GM23338 (cell line): Measurements from ENCODE around the gene GABRE. TPM values are rescaled to one million over a fixed set of nuclear protein-coding genes. Genes with fewer than 3 reads are reported as not detected.

Experiments
- ATAC-seq: fragments of 200-7000 bp; cut with Tn5 transposase; 3 replicates; pipeline ENCODE4 v1.9.1; 2020
- DNase-seq: peaks from one replicate; pipeline ENCODE4 v3.0.0-alpha.2; 2015; ENCODE audit warnings: low spot score
- H2AFZ ChIP-seq: fragments of 200-600 bp; sonication (generic); 2 replicates; pipeline ENCODE4 v1.8.0; 2016; ENCODE audit warnings: antibody characterized with exemption, mild to moderate bottlenecking, moderate library complexity
- H3F3A ChIP-seq: fragments of 200-600 bp; sonication (generic); replicated peaks from 2 replicates; pipeline ENCODE4 v1.8.0; 2017; ENCODE audit warnings: antibody characterized with exemption, mixed run types, low read depth
- H3K27ac ChIP-seq: fragments of 200-600 bp; sonication (generic); 2 replicates; pipeline ENCODE4 v1.6.1; 2016; ENCODE audit warnings: low read depth
- H3K27me3 ChIP-seq: fragments of 200-600 bp; sonication (generic); 2 replicates; pipeline ENCODE4 v1.8.0; 2016; ENCODE audit warnings: mild to moderate bottlenecking, mixed run types, moderate library complexity; ENCODE audit not compliant: insufficient read depth
- H3K36me3 ChIP-seq: fragments of 200-600 bp; sonication (generic); 2 replicates; pipeline ENCODE4 v1.8.0; 2016; ENCODE audit warnings: mild to moderate bottlenecking; ENCODE audit not compliant: insufficient read depth
- H3K4me1 ChIP-seq: fragments of 200-600 bp; sonication (generic); 2 replicates; pipeline ENCODE4 v1.8.0; 2016; ENCODE audit warnings: mild to moderate bottlenecking, moderate library complexity; ENCODE audit not compliant: insufficient read depth
- H3K4me2 ChIP-seq: fragments of 200-600 bp; sonication (generic); 2 replicates; pipeline ENCODE4 v1.7.1; 2017; ENCODE audit warnings: mixed run types
- H3K4me3 ChIP-seq: fragments of 200-600 bp; sonication (generic); 2 replicates; pipeline ENCODE4 v1.6.1; 2016; ENCODE audit warnings: mixed run types
- H3K79me2 ChIP-seq: fragments of 200-600 bp; sonication (generic); replicated peaks from 2 replicates; pipeline ENCODE4 v1.8.0; 2017; ENCODE audit warnings: mild to moderate bottlenecking; ENCODE audit not compliant: insufficient read depth
- H3K9me2 ChIP-seq: fragments of 200-600 bp; sonication (generic); 2 replicates; pipeline ENCODE4 v1.8.0; 2017; ENCODE audit not compliant: insufficient read depth
- H4K20me1 ChIP-seq: fragments of 200-600 bp; sonication (generic); replicated peaks from 2 replicates; pipeline ENCODE4 v1.8.0; 2017; ENCODE audit warnings: mild to moderate bottlenecking; ENCODE audit not compliant: insufficient read depth
- H3K27ac Mint-ChIP-seq: 2 replicates; pipeline ENCODE4 v1.8.0; 2020; ENCODE audit warnings: inconsistent platforms, mild to moderate bottlenecking, moderate library complexity, mixed read lengths
- H3K27me3 Mint-ChIP-seq: 3 replicates; pipeline ENCODE4 v1.8.0; 2022; ENCODE audit warnings: low read depth, mild to moderate bottlenecking, moderate library complexity, mixed read lengths, inconsistent platforms; ENCODE audit not compliant: insufficient read depth, poor library complexity
- H3K36me3 Mint-ChIP-seq: 3 replicates; pipeline ENCODE4 v1.8.0; 2021; ENCODE audit warnings: low read depth, mild to moderate bottlenecking, inconsistent platforms, moderate library complexity, mixed read lengths
- H3K4me1 Mint-ChIP-seq: 3 replicates; pipeline ENCODE4 v1.8.0; 2020; ENCODE audit warnings: mild to moderate bottlenecking, inconsistent platforms, mixed read lengths
- H3K4me3 Mint-ChIP-seq: 3 replicates; pipeline ENCODE4 v1.8.0; 2021; ENCODE audit warnings: moderate library complexity, mild to moderate bottlenecking, inconsistent platforms, mixed read lengths
- H3K9me3 Mint-ChIP-seq: 3 replicates; pipeline ENCODE4 v1.8.0; 2020; ENCODE audit warnings: moderate library complexity, mild to moderate bottlenecking, inconsistent platforms, mixed read lengths
- CREB1 ChIP-seq: fragments of 250-450 bp; sonication (Bioruptor Pico); IDR thresholded peaks from 2 replicates; pipeline ENCODE4 v1.5.0; 2020; ENCODE audit warnings: low read depth, mild to moderate bottlenecking, moderate library complexity
- EZH2 ChIP-seq: fragments of 200-600 bp; sonication (generic); IDR thresholded peaks from one replicate; pipeline ENCODE4 v1.8.0; 2017; ENCODE audit warnings: antibody characterized with exemption, mild to moderate bottlenecking, low read depth; ENCODE audit not compliant: unreplicated experiment
- EZH2phosphoT487 ChIP-seq: fragments of 200-600 bp; sonication (generic); IDR thresholded peaks from one replicate; pipeline ENCODE4 v1.8.1; 2018; ENCODE audit warnings: antibody characterized with exemption; ENCODE audit not compliant: unreplicated experiment
- JUNB ChIP-seq: IDR thresholded peaks from one replicate; pipeline ENCODE4 v1.6.1; 2016; ENCODE audit warnings: antibody characterized with exemption; ENCODE audit not compliant: unreplicated experiment
- NANOG ChIP-seq: IDR thresholded peaks from 2 replicates; pipeline ENCODE4 v1.6.1; 2016; ENCODE audit warnings: antibody characterized with exemption, borderline replicate concordance
- POLR2AphosphoS5 ChIP-seq: IDR thresholded peaks from 2 replicates; pipeline ENCODE4 v1.6.1; 2016; ENCODE audit warnings: antibody characterized with exemption, low read depth
- ZNF114 ChIP-seq: fragments of 250-450 bp; sonication (Bioruptor Pico); IDR thresholded peaks from 2 replicates; pipeline ENCODE4 v1.5.0; 2020; ENCODE audit warnings: mild to moderate bottlenecking, moderate library complexity
- polyA plus RNA-seq: library from polyadenylated mRNA; unstranded; fragments of >200 nt; fragmentation: Nextera tagmentation; extraction: Ambion mirVana; gene quantifications from 2 replicates; pipeline ENCODE4 v1.2.1, GENCODE V29; 2016
- total RNA-seq: library from RNA; depleted of rRNA; stranded (reverse); fragments of >200 nt; shearing (Covaris generic); gene quantifications from 2 replicates; pipeline ENCODE4 v1.2.3, GENCODE V29; 2014
- TF ChIP-seq, protein P1 (sequence below), 2 experiments: fragments of 200-600 bp in 1 of 2; sonication (generic) in 1 of 2; conservative IDR thresholded peaks; 2 replicates each; pipeline versions ENCODE4 v1.5.1 to v1.6.1; 2016 to 2017; ENCODE audit warnings: antibody characterized with exemption in 2 of 2, low read depth in 2 of 2, mild to moderate bottlenecking in 2 of 2, moderate library complexity in 1 of 2
- TF ChIP-seq, protein P2 (sequence below): IDR thresholded peaks from one replicate; pipeline ENCODE4 v1.6.1; 2018; ENCODE audit warnings: antibody characterized with exemption; ENCODE audit not compliant: unreplicated experiment

The GABRE gene
- total and polyA plus RNA-seq, 2 experiments from 2014 or later, result 4.9 to 8.3 TPM

DNA sequence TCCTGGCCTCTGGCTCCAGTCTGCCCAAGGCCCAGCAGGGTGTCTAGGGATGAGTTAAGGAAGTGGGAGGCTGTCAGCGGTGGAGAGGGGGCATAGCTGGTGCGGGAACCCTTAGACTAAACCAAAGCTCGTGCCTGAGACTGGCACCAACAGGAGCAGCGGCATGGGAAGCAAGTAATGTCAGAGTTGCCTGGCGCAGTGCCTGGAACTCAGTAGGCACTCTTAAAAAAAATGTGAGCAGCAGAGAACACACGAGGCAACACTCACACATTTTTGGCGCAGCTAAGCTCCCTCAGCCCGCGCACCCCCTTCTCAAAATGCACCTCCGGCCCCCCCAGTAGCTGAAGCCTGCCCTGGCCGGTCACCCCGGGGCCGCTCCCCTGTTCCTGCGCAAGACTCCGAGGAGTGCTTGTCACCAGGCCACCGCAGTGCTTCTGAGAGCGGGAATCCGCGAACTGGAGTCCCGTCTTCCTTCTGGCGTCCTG lies 583 bp downstream of the GABRE start:
- H3K4me3 Mint-ChIP-seq, result peak overlapping the region; percentile 68
- peaks cover 12% of the 10 kb centered on the region for H3K4me1 Mint-ChIP-seq
- no peak overlapping the region for H3K27ac Mint-ChIP-seq
- Histone ChIP-seq H4K20me1 (no peaks in the 10 kb centered on the region), H3K4me2 (peak overlapping the region; percentile 68), H3K79me2 (0 out of 2 replicates have a peak, but pooled peaks cover 3% of the 10 kb centered on the region), H3F3A (no peaks in the 10 kb centered on the region), H3K36me3 (no peaks in the 10 kb centered on the region), H3K27me3 (peaks cover 17% of the 10 kb centered on the region), H3K9me2 (no peaks in the 10 kb centered on the region), H2AFZ (0 out of 2 replicates have a peak overlapping the region, but pooled peaks have one; percentile 32), H3K4me3 (peak overlapping the region; percentile 46), H3K27ac (no peak overlapping the region), H3K4me1 (peaks cover 5% of the 10 kb centered on the region; the same call in 1 of the 2 replicates)
- peaks cover 25% of the 10 kb centered on the region for H3K27me3 Mint-ChIP-seq
- peaks cover 9% of the 10 kb centered on the region for H3K36me3 Mint-ChIP-seq
- DNase-seq (peak; percentile 16), ATAC-seq (peak; percentile 46; the same call in 2 of the 3 replicates)
- TF ChIP-seq ZNF114 (CRISPR knock-in tag) (no peak), EZH2phosphoT487 (no peak)
- H3K9me3 Mint-ChIP-seq, result no peaks in the 10 kb centered on the region; the same call in 2 of the 3 replicates

DNA sequence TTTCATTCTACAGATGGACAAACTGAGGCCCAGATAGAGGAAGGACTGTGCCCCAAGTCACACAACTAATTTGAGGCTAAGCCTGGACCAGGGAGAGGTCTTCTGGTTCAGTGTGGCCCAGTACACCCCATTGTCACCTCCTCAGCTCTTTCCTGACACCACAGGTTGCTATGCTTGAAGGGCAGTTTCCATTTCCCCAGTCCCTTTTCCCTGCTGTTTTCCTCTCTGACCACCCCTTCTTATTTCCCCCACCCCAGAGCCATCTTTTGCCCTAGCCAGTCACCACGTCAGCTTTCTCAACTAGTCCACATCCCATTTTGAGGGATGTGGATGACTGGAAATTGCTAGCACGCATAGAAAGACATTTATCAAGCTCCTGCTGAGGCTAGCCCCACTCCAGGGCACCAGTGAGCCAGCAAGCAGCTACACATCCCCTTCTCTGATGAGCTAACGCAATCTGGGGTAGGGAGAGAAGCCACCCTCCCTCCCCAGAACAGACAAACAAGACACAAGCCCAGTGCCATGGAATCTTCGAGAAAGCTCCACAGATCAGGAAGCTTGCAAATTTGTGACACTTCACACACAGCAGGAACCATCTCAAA lies 1.3 kb downstream of the GABRE start:
- Mint-ChIP-seq H3K9me3 (no peaks in the 10 kb centered on the region; the same call in 2 of the 3 replicates), H3K36me3 (peaks cover 14% of the 10 kb centered on the region), H3K4me1 (peaks cover 12% of the 10 kb centered on the region), H3K27me3 (peaks cover 25% of the 10 kb centered on the region), H3K27ac (no peak overlapping the region), H3K4me3 (peak overlapping the region; percentile 68)
- ATAC-seq (no peak), DNase-seq (no peak)
- Histone ChIP-seq H3K27me3 (peaks cover 17% of the 10 kb centered on the region), H3K9me2 (no peaks in the 10 kb centered on the region), H3K4me2 (peak overlapping the region; percentile 68), H2AFZ (no peak overlapping the region), H4K20me1 (no peaks in the 10 kb centered on the region), H3K27ac (no peak overlapping the region), H3F3A (no peaks in the 10 kb centered on the region), H3K79me2 (0 out of 2 replicates have a peak, but pooled peaks cover 3% of the 10 kb centered on the region), H3K4me1 (peaks cover 5% of the 10 kb centered on the region; the same call in 1 of the 2 replicates), H3K4me3 (peak overlapping the region; percentile 46), H3K36me3 (no peaks in the 10 kb centered on the region)
- TF ChIP-seq, protein P1, sequence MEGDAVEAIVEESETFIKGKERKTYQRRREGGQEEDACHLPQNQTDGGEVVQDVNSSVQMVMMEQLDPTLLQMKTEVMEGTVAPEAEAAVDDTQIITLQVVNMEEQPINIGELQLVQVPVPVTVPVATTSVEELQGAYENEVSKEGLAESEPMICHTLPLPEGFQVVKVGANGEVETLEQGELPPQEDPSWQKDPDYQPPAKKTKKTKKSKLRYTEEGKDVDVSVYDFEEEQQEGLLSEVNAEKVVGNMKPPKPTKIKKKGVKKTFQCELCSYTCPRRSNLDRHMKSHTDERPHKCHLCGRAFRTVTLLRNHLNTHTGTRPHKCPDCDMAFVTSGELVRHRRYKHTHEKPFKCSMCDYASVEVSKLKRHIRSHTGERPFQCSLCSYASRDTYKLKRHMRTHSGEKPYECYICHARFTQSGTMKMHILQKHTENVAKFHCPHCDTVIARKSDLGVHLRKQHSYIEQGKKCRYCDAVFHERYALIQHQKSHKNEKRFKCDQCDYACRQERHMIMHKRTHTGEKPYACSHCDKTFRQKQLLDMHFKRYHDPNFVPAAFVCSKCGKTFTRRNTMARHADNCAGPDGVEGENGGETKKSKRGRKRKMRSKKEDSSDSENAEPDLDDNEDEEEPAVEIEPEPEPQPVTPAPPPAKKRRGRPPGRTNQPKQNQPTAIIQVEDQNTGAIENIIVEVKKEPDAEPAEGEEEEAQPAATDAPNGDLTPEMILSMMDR (conservative IDR thresholded peaks at IDR 0.05; ENCODE audit: low read depth in 2 of 2), result no peak
- TF ChIP-seq, protein P2, sequence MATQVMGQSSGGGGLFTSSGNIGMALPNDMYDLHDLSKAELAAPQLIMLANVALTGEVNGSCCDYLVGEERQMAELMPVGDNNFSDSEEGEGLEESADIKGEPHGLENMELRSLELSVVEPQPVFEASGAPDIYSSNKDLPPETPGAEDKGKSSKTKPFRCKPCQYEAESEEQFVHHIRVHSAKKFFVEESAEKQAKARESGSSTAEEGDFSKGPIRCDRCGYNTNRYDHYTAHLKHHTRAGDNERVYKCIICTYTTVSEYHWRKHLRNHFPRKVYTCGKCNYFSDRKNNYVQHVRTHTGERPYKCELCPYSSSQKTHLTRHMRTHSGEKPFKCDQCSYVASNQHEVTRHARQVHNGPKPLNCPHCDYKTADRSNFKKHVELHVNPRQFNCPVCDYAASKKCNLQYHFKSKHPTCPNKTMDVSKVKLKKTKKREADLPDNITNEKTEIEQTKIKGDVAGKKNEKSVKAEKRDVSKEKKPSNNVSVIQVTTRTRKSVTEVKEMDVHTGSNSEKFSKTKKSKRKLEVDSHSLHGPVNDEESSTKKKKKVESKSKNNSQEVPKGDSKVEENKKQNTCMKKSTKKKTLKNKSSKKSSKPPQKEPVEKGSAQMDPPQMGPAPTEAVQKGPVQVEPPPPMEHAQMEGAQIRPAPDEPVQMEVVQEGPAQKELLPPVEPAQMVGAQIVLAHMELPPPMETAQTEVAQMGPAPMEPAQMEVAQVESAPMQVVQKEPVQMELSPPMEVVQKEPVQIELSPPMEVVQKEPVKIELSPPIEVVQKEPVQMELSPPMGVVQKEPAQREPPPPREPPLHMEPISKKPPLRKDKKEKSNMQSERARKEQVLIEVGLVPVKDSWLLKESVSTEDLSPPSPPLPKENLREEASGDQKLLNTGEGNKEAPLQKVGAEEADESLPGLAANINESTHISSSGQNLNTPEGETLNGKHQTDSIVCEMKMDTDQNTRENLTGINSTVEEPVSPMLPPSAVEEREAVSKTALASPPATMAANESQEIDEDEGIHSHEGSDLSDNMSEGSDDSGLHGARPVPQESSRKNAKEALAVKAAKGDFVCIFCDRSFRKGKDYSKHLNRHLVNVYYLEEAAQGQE, result no peak
- TF ChIP-seq POLR2AphosphoS5, result no peak
- TF ChIP-seq CREB1 (CRISPR knock-in tag), result no peak
- no peak for TF ChIP-seq ZNF114 (CRISPR knock-in tag)
- no peak for TF ChIP-seq JUNB
- no peak for TF ChIP-seq NANOG
- TF ChIP-seq EZH2, result no peak
